T-cell (primary cell): Measurements from ENCODE around the gene ZNF764. TPM values are rescaled to one million over a fixed set of nuclear protein-coding genes. Genes with fewer than 3 reads are reported as not detected.

Experiments
- ATAC-seq, 4 experiments: fragments of 200-7000 bp in 3 of 4; fragments of 150-1000 bp in 1 of 4; cut with Tn5 transposase; replicated peaks in 1 of 4; 1 replicate in 3 of 4; 2 replicates in 1 of 4; pipeline ENCODE4 v1.10.0; 2021; ENCODE audit warnings: moderate library complexity in 3 of 4, mild to moderate bottlenecking in 2 of 4, moderate number of reproducible peaks in 1 of 4
- CTCF ChIA-PET, 2 donors: fragments of 300-600 bp; sonication (Branson Sonifier 250); formaldehyde crosslinking; loops; one replicate each; lab custom pipeline; 2022; ENCODE audit warnings: antibody characterized with exemption in 2 of 2; lab: Charles Lee
- POLR2A ChIA-PET, 2 donors: fragments of 300-600 bp; sonication (Branson Sonifier 250); formaldehyde crosslinking; loops; one replicate each; lab custom pipeline; 2022; ENCODE audit warnings: antibody characterized with exemption in 2 of 2; lab: Charles Lee
- DNase-seq, 35 experiments: peaks; one replicate each; pipeline versions ENCODE4 v3.0.0 to v3.0.0-alpha.2; 2013 to 2023
- H3K27ac ChIP-seq: one replicate; pipeline ENCODE4 v1.5.1; 2013; ENCODE audit warnings: low read length
- H3K27me3 ChIP-seq, 2 experiments: replicated peaks in 1 of 2; 1 replicate in 1 of 2; 2 replicates in 1 of 2; pipeline versions ENCODE4 v1.6.1 to v1.7.0; 2013; ENCODE audit warnings: low read length in 1 of 2, mixed read lengths in 1 of 2; ENCODE audit not compliant: control insufficient read depth in 2 of 2, insufficient read depth in 2 of 2; ENCODE audit errors: extremely low read depth in 1 of 2
- H3K36me3 ChIP-seq, 2 donors: 1 replicate in 1 of 2; 2 replicates in 1 of 2; pipeline versions ENCODE4 v1.6.1 to v1.7.0; 2013; ENCODE audit warnings: low read length in 1 of 2; ENCODE audit not compliant: control insufficient read depth in 2 of 2, insufficient read depth in 1 of 2; ENCODE audit errors: extremely low read depth in 1 of 2
- H3K4me1 ChIP-seq, 2 experiments: 1 replicate in 1 of 2; 2 replicates in 1 of 2; pipeline versions ENCODE4 v1.6.1 to v1.7.0; 2013; ENCODE audit warnings: low read length in 2 of 2, mixed read lengths in 1 of 2; ENCODE audit not compliant: insufficient read depth in 2 of 2, control insufficient read depth in 1 of 2; ENCODE audit errors: extremely low read depth in 1 of 2
- H3K4me3 ChIP-seq, 2 donors: 1 replicate in 1 of 2; 2 replicates in 1 of 2; pipeline versions ENCODE4 v1.5.1 to v1.7.0; 2013; ENCODE audit warnings: mild to moderate bottlenecking in 2 of 2, low read length in 1 of 2, moderate library complexity in 1 of 2; ENCODE audit not compliant: control insufficient read depth in 1 of 2; ENCODE audit errors: extremely low read depth in 1 of 2
- H3K9me3 ChIP-seq: 2 replicates; pipeline ENCODE4 v1.7.0; 2013
- H3K27ac Mint-ChIP-seq, 2 donors: one replicate each; pipeline ENCODE4 v1.8.0; 2020 to 2021; ENCODE audit warnings: mild to moderate bottlenecking in 2 of 2, mixed read lengths in 2 of 2
- H3K27me3 Mint-ChIP-seq, 2 donors: one replicate each; pipeline ENCODE4 v1.8.0; 2021 to 2022; ENCODE audit warnings: mixed read lengths in 2 of 2
- H3K36me3 Mint-ChIP-seq: one replicate; pipeline ENCODE4 v1.8.0; 2021; ENCODE audit warnings: mixed read lengths
- H3K4me1 Mint-ChIP-seq, 3 donors: one replicate each; pipeline ENCODE4 v1.8.0; 2020 to 2022; ENCODE audit warnings: mixed read lengths in 3 of 3, mild to moderate bottlenecking in 1 of 3
- H3K4me3 Mint-ChIP-seq, 3 donors: one replicate each; pipeline ENCODE4 v1.8.0; 2020 to 2022; ENCODE audit warnings: mild to moderate bottlenecking in 3 of 3, mixed read lengths in 3 of 3, moderate library complexity in 3 of 3
- H3K9me3 Mint-ChIP-seq, 3 donors: one replicate each; pipeline ENCODE4 v1.8.0; 2020 to 2022; ENCODE audit warnings: mixed read lengths in 3 of 3
- WGBS: methylation state at CpG from one replicate; pipeline ENCODE4 v1.1.5; 2013; ENCODE audit warnings: missing lambda C conversion rate; ENCODE audit not compliant: insufficient coverage; 5-methylcytosine and 5-hydroxymethylcytosine counted together
- total RNA-seq, 35 experiments: library from RNA in 6 of 35; stranded (reverse) in 6 of 35; fragments of 120-200 nt in 1 of 35; gene quantifications; one replicate each; pipeline versions ENCODE4 v1.2.1 to v1.2.4 and lab custom pipeline; 2013 to 2026

ZNF764 gene
- total RNA-seq (10 to 100 TPM; 14.9 to 33.9 (median 27.3) TPM), total RNA-seq (lab: John Stamatoyannopoulos, UW) (16.6 to 41.3 (median 27.2) reads per million in 29 experiments)
- total RNA-seq (2013) = 13.4 TPM

DNA sequence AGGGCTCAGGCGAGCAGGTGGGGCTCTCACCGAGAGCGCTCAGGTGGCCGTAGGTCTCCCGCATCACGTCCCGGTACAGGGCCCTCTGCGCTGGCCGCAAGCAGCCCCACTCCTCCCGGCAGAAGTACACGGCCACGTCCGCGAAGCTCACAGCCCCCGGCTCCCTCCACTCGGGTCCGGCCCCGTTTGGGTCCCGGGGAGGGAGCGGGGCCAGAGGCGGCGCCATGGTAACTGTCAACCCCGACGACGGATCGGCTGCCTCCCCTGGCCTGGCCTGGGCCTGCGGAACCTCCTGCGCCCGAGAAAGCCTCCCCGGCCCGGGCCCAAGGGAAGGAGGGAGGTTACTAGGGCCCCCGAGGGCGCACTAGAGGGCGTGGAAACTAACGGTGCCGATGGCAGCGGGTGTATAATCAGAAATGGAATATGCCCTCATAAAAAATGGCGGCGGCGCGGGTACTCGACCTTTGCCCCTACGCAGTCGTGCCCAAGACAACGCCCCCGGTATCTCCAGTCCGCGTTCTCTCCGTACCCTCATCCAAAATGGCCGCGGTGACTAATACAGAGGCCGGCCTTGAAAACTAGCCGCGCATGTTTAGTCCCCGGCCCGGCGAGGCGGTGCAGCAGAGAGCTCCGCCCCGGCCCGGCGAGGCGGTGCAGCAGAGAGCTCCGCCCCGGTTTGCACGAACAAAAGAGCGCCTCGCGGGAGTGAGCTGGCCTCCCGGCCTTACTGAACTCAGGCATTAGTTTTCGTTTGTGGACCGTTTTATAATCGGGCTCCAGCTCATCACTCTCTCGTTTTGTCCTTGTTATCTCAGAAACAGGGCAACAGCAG, at the start of gene ZNF764:
ZNF764 (minus strand) TSS at position 418 of the 832 bp plus-strand sequence; CDS start at position 226, 192 bp downstream.
- DNase-seq = peak; percentile 88 to 97 (median 92)
- Histone ChIP-seq H3K36me3 (peaks cover 3 to 29% of the 10 kb centered on the region in 2 donors), H3K27ac (peak within 1 kb of the TSS; percentile 87), H3K4me1 (peaks cover 5 to 67% of the 10 kb centered on the region in 2 experiments), H3K27me3 (peaks cover 0 to 6% of the 10 kb centered on the region in 2 experiments), H3K9me3 (no peaks in the 10 kb centered on the region), H3K4me3 (peak within 1 kb of the TSS; percentile 52 to 73)
- peak; percentile 90 to 94 (median 92) for ATAC-seq
- CTCF ChIA-PET = interaction anchor here (0.9 to 2.9 kb wide), 7 partner anchors 14 to 128 kb away, joined by 3 to 46 read pairs (median 6); partner anchors contain the start of genes DCTPP1 (in 1 of the 2), PRR14 (in 1 of the 2), ZNF688 (in 1 of the 2) and ZNF747 (in 1 of the 2)
- under 1% methylated on average over 70 of the region's 74 CpGs for WGBS
- peak within 1 kb of the TSS; percentile 84 to 89 (median 88) for H3K4me3 Mint-ChIP-seq
- no peaks in the 10 kb centered on the region for H3K9me3 Mint-ChIP-seq
- peaks cover 37 to 51% (median 48%) of the 10 kb centered on the region in 3 donors for H3K4me1 Mint-ChIP-seq
- POLR2A ChIA-PET = interaction anchor here (0.5 to 1.1 kb wide), 9 partner anchors 9 to 487 kb away, joined by 3 to 5 read pairs (median 4); partner anchors contain the start of genes ZNF688 (in 1 of the 2) and ZNF747 (in 1 of the 2)
- H3K27ac Mint-ChIP-seq = peak within 1 kb of the TSS; percentile 93
- peaks cover 16% of the 10 kb centered on the region for H3K36me3 Mint-ChIP-seq
- no peaks in the 10 kb centered on the region for H3K27me3 Mint-ChIP-seq

DNA sequence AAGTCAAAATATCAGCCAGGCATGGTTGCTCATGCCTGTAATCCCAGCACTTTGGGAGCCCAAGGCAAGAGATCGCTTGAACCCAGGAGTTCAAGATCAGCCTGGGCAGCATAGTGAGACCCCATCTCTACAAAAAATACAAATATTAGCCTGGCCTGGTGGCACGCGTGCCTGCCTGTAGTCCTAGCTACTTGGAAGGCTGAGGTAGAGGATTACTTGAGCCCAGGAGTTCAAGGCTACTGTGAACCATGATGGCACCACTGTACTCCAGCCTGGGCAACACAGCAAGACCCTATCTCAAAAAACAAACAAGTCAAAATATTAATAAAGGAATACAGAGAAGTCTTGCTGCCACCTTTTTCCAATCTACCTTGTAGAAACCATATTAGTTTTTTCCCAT, 47.8 kb upstream of the ZNF764 start:
- POLR2A ChIA-PET = interaction anchor here in 1 of 2 donors (0.7 kb wide), 1 partner anchor 13 kb away, joined by 6 read pairs; no protein-coding TSS in a partner anchor
- Mint-ChIP-seq H3K4me3 (no peak overlapping the region), H3K27me3 (no peaks in the 10 kb centered on the region), H3K36me3 (peaks cover 24% of the 10 kb centered on the region), H3K4me1 (peaks cover 17 to 27% (median 21%) of the 10 kb centered on the region in 3 donors), H3K9me3 (no peaks in the 10 kb centered on the region), H3K27ac (no peak overlapping the region)
- Histone ChIP-seq H3K9me3 (no peaks in the 10 kb centered on the region), H3K36me3 (peaks cover 9 to 47% of the 10 kb centered on the region in 2 donors), H3K27me3 (no peaks in the 10 kb centered on the region), H3K4me1 (peaks cover 3 to 21% of the 10 kb centered on the region in 2 experiments), H3K4me3 (no peak overlapping the region), H3K27ac (no peak overlapping the region)
- DNase-seq (no peak), ATAC-seq (no peak)
- 100% methylated on average over 1 of the region's 3 CpGs for WGBS
- CTCF ChIA-PET = interaction anchor here in 1 of 2 donors (1.1 kb wide), 1 partner anchor 10 kb away, joined by 3 read pairs; no protein-coding TSS in a partner anchor

DNA sequence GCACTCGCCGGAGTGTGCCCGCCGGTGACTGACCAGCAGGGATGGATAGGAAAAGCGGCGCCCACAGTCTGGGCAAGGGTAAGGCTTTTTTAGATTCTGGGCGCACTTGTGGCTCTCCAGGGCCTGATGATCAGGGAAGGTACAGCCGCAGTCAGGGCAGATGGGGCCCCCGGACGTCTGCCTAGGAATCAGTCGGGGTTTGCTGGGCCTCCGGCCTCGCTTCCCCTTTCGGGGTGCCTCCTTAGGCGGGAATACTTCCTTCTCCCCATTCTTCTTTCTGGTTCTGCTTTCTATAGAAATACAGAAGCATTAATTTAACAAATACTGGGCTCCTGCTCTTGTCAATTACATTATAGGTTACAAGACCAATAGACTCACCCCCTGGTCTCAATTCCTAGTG, 47.0 kb upstream of the ZNF764 start:
- DNase-seq (no peak), ATAC-seq (no peak)
- H3K27me3 ChIP-seq = no peaks in the 10 kb centered on the region
- H3K9me3 ChIP-seq = no peaks in the 10 kb centered on the region
- ChIA-PET CTCF (no interaction called here), POLR2A (interaction anchor here in 1 of 2 donors (0.7 kb wide), 1 partner anchor 12 kb away, joined by 6 read pairs; no protein-coding TSS in a partner anchor)
- Mint-ChIP-seq H3K27ac (no peak overlapping the region), H3K4me1 (peaks cover 12 to 22% (median 21%) of the 10 kb centered on the region in 3 donors), H3K4me3 (no peak overlapping the region), H3K27me3 (no peaks in the 10 kb centered on the region), H3K36me3 (peaks cover 24% of the 10 kb centered on the region), H3K9me3 (no peaks in the 10 kb centered on the region)
- WGBS = 99% methylated on average over 11 of the region's 15 CpGs
- H3K27ac ChIP-seq = no peak overlapping the region
- H3K36me3 ChIP-seq = peaks cover 9 to 47% of the 10 kb centered on the region in 2 donors
- peaks cover 0 to 14% of the 10 kb centered on the region in 2 experiments for H3K4me1 ChIP-seq
- H3K4me3 ChIP-seq = no peak overlapping the region

DNA sequence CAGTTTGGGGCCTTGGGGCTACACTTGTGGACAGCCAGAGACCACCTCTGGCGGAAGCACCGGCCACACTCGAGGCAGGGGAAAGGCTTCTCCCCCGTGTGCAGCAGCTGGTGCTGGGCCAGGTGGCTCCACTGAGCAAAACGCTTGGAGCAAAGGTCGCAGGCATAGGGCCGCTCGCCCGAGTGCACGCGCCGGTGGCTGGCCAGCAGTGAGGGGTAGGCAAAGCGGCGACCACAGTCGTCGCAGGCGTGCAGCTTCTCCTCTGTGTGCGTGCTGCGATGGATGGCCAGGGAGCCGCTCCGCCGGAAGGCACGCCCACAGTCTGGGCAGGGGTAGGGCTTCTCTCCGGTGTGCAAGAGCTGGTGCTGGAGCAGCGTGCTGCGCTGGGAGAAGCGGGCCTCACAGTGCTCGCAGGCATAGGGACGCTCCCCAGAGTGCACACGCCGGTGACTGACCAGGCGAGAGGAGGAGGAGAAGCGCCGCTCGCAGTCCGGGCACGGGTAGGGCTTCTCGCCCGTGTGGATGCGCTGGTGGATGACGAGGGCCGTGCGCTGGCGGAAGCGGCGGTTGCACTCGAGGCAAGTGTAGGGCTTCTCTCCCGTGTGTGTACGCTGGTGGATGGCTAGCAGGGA, 46.3 kb upstream of the ZNF764 start:
- Mint-ChIP-seq H3K9me3 (no peaks in the 10 kb centered on the region), H3K4me3 (no peak overlapping the region), H3K4me1 (peaks cover 10 to 21% (median 20%) of the 10 kb centered on the region in 3 donors), H3K27me3 (no peaks in the 10 kb centered on the region), H3K27ac (no peak overlapping the region), H3K36me3 (peaks cover 24% of the 10 kb centered on the region)
- H3K9me3 ChIP-seq = no peaks in the 10 kb centered on the region
- no peak overlapping the region for H3K27ac ChIP-seq
- DNase-seq = no peak
- CTCF ChIA-PET = no interaction called here
- no peak overlapping the region for H3K4me3 ChIP-seq
- H3K36me3 ChIP-seq = peaks cover 9 to 47% of the 10 kb centered on the region in 2 donors
- POLR2A ChIA-PET = interaction anchor here in 1 of 2 donors (0.5 kb wide), 1 partner anchor 129 kb away, joined by 3 read pairs; no protein-coding TSS in a partner anchor
- H3K4me1 ChIP-seq = peaks cover 0 to 11% of the 10 kb centered on the region in 2 experiments
- WGBS = 96% methylated on average over 35 of the region's 49 CpGs
- ATAC-seq = no peak
- no peaks in the 10 kb centered on the region for H3K27me3 ChIP-seq

DNA sequence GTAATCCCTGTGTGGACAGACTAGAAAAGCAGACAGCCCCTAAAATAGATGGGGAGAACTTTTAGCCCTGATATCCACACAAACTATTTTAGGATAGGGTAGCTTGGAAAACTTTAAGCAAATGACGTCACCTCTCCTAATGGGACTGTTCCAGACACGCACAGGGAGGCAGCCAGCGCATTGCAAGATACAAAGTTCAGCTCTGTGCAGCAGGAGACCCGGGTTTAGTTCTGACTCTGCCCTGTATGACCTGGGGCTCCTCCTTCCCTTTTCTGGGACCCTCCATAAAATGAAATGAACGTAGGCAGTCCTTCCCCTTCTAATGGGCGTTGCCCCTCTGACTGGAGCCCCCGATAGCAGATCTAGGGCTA, 45.8 kb upstream of the ZNF764 start:
- Mint-ChIP-seq H3K4me1 (peaks cover 8 to 18% (median 15%) of the 10 kb centered on the region in 3 donors), H3K36me3 (peaks cover 24% of the 10 kb centered on the region), H3K4me3 (no peak overlapping the region), H3K27me3 (no peaks in the 10 kb centered on the region), H3K27ac (no peak overlapping the region), H3K9me3 (no peaks in the 10 kb centered on the region)
- Histone ChIP-seq H3K4me1 (peaks cover 0 to 6% of the 10 kb centered on the region in 2 experiments), H3K27ac (no peak overlapping the region), H3K4me3 (no peak overlapping the region), H3K9me3 (no peaks in the 10 kb centered on the region), H3K36me3 (peaks cover 9 to 47% of the 10 kb centered on the region in 2 donors), H3K27me3 (no peaks in the 10 kb centered on the region)
- DNase-seq (no peak), ATAC-seq (no peak)
- WGBS = 100% methylated on average over 6 of the region's 7 CpGs
- ChIA-PET POLR2A (interaction anchor here in 1 of 2 donors (0.5 kb wide), 1 partner anchor 128 kb away, joined by 3 read pairs; no protein-coding TSS in a partner anchor), CTCF (no interaction called here)
